NCI-H1436 (cell line): ENCODE results near the gene MSH2.
"Not testable (repeated sequence)": the region's sequence is repeated elsewhere in the genome, so short reads cannot be mapped to it uniquely, and the experiment has no call there.

ENCODE experiments used
- DNase-seq: peaks from one replicate; lab custom pipeline; 2025; lab: John Stamatoyannopoulos, UW

Gene MSH2

GRCh38 chr2:47402805-47403608 is at the start of gene MSH2:
Gene MSH2, plus strand, starts transcription at chr2:47403156. Its CDS starts 36 bp downstream, at chr2:47403192.
- DNase-seq, result peak; percentile 97

DNA sequence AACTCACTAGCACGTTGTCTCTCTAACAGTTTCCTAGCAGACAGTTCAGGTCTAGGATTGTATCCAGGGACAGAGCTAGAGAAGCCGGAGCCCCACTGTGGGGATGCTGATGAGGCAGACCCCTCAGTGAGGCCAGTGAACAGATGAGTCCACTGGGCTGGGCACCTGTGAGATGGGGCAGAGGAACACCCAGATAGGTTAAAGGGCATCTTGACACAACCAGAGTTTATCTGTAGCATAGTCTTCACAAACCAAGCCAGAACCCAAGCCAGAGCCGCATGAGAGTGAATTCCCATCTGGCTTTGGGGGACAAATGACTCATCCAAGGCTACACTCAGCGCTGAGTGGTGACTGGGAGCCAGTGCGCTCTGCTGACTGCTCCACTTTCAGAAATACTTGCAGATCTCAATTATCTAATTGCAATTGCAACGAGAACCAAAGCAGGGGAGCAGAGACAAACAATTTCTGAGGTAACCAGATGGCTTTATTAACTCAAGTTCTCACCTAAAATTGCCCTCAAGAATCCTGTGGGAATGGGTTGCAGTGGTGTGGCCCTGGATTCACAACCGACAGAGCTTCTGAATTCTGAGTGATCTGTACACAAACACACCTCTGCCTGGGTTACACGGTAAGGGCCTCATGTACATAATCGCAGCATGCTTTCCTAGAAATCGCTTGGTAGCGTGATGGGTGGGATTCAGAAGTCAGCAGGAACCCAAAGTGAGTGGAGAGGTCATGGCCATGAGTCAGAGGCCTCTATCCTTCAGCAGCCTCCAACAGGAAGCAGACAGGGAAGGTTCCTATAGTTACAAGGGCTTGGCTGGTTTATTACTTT is 48.7 kb upstream of the MSH2 start:
- no peak for DNase-seq

GRCh38 chr2:47354848-47355204 is 48.1 kb upstream of the MSH2 start:
- DNase-seq, result no peak

DNA sequence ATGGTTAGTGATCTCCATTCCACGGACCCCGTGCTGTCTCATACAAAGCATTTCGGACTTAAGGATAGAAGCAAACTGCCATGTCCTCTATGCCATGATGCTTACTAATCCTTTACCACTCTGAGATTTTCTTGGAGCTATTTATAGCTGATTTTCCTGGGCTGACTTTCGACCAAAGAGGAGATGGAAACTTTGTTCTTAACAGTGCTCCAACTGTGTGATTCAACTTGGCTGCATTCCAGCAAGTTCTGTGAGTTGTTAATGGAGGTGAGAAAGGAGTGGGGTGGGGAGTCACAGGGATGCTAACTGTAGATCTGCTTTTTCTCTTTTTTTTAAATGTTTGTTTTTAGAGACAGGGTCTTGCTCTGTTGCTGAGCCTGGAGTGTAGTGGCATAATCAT is 45.5 kb upstream of the MSH2 start:
- DNase-seq, result no peak

DNA sequence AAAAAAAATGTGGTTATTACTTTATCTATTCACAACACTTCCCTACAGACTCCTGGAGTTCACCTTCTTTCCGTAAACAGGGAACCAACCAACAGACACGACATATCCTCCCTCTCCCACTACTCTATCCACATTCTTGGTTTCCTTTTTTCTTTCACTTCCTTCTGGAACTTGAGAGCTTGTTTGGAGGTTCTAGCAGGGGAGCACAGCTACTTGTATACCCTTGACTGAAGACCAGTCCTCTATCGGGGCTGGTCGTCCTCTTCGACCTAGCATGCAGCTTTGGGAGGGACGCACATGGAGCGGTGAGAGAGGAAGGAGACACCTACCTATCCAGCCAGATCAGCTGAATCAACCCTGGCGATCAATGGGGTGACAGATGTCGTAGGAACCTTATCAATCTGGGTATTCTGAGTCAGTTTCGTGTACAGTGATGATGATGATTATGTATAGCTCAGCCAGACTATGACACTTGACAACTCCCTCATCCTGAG is 43.5 kb upstream of the MSH2 start:
- no peak for DNase-seq

DNA sequence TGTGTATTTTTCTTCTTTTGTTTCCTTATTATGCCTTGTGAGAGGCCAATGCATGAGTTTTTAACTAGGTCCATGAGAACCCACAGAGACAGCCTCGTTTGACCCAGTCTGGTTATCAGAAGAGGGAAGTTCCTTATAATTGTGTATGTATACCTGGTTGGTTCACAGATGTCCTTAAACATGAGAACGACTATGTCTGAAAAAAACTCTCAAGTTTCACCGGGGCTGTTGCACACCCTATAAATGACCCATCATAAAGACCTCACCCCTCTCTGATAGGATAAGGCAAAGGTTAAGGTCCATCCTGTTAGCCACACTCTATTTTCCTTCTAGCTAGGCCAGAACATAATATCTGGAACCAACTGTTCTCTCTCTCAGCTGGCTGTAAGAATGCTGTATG is 42.7 kb upstream of the MSH2 start:
- no peak for DNase-seq

DNA sequence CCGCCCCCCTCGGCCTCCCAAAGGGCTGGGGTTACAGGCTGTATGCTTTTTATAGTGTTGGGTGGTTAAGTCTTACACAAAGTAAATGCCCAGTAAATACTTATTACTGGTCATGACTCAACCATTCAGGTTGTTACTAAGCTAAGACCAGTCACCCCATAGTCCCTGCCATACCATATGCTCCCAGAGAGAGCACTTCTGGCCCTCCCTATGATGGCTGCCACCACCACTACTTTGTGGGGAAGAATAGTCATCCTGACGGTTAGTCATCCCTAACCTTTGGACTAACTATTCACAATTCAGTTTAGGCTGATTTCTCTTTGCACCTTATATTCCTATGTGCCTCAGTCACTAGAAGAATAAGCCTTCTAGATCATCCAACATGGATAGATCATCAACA is 42.0 kb upstream of the MSH2 start:
- no peak for DNase-seq

GRCh38 chr2:47361505-47362229 is 41.3 kb upstream of the MSH2 start:
- not testable (repeated sequence) for DNase-seq

DNA sequence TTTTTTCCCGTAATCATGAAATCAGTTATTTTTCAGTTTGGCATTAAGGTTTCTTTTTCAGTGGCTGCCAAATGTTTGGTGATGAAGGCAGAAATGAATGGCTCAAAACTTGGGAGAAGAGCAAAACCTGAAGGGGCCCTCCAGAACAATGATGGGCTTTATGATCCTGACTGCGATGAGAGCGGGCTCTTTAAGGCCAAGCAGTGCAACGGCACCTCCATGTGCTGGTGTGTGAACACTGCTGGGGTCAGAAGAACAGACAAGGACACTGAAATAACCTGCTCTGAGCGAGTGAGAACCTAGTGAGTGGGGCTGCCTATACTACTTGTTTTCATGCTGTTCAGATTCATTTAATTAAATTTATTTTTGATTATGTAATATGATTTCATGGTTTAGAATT is 29.2 kb upstream of the MSH2 start:
- DNase-seq, result no peak

- DNase-seq, result no peak
These were observed 27.6 kb upstream of the MSH2 start for GRCh38 chr2:47375307-47375706.

- no peak for DNase-seq
These were observed 23.6 kb upstream of the MSH2 start for GRCh38 chr2:47379384-47379783.

GRCh38 chr2:47381408-47381807 is 21.5 kb upstream of the MSH2 start:
- no peak for DNase-seq

- no peak for DNase-seq
These were observed 16.4 kb upstream of the MSH2 start for GRCh38 chr2:47386551-47386950.

DNA sequence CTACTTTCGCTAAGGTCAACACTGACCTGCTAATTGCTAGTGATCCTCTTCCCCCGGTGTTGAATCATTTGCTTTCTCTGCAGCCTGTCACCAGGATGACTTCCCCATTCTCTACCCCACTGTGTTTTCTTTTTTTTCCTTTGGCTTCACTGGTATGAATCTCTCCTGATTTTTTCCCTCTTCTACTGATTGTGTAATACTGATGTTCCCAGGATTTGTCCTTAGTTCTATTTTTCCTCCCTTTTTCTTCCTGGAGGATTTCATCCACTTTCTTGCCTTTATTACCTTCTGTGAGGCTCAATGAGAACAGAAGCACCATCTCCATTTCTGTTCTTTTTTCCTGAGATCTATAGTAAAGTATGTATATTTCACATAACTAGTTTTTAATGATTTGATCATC is 14.1 kb upstream of the MSH2 start:
- DNase-seq, result no peak

GRCh38 chr2:47389692-47390091 is 13.3 kb upstream of the MSH2 start:
- no peak for DNase-seq

- DNase-seq, result no peak
These were observed 984 bp upstream of the MSH2 start for GRCh38 chr2:47401789-47402554.

GRCh38 chr2:47402555-47402804 is 476 bp upstream of the MSH2 start:
- DNase-seq, result no peak

GRCh38 chr2:47403609-47404193 is 745 bp downstream of the MSH2 start:
- DNase-seq, result no peak

DNA sequence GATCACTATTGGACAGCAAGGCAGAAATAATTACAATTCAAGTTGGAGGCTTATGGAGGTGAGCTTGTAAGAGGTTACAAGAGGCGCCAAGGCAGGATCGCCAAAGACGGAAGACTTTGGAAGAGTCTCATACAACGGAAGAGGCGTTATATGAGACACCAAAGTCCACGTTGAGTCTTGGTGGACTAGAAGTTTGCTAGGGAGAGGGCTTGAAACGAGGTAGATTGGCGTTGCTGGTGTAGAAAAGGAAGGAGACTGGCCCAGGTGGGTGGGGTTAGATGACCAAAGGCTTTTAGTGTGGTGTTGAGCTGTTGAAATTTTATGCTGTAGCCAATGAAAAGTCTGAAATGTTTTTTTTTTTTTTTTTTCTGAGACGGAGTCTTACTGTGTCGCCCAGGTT is 1.4 kb downstream of the MSH2 start:
- DNase-seq, result no peak

- no peak for DNase-seq
These were observed 2.8 kb downstream of the MSH2 start for GRCh38 chr2:47405757-47406156.

DNA sequence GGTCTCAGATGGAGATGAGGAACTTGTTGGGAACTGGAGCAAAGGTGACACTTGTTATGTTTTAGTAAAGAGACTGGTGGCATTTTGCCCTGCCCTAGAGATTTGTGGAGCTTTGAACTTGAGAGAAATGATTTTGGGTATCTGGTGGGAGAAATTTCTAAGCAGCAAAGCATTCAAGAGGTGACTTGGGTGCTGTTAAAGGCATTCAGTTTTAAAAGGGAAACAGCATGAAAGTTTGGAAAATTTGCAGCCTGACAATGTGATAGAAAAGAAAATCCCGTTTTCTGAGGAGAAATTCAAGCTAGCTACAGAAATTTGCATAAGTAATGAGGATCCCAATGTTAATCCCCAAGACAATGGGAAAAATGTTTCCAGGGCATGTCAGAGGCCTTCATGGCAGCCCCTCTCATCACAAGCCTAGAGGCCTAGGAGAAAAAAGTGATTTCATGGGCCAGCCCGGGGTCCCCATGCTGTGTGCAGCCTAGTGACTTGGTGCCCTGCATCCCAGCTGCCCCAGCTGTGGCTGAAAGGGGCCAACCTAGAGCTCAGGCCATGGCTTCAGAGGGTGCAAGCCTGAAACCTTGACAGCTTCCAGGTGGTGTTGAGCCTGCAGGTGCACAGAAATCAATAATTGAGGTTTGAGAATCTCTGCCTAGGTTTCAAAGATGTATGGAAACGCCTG is 3.8 kb downstream of the MSH2 start:
- DNase-seq, result not testable (repeated sequence)
